ENCODE measurements around the gene HOXD3.
A peak's percentile ranks its signal among the peaks of the same experiment; 100 is the strongest.

Gene HOXD3

GRCh38 chr2:176121190-176122051, 35.7 kb upstream of the HOXD3 start:
- peak; percentile 37 for DNase-seq

DNA sequence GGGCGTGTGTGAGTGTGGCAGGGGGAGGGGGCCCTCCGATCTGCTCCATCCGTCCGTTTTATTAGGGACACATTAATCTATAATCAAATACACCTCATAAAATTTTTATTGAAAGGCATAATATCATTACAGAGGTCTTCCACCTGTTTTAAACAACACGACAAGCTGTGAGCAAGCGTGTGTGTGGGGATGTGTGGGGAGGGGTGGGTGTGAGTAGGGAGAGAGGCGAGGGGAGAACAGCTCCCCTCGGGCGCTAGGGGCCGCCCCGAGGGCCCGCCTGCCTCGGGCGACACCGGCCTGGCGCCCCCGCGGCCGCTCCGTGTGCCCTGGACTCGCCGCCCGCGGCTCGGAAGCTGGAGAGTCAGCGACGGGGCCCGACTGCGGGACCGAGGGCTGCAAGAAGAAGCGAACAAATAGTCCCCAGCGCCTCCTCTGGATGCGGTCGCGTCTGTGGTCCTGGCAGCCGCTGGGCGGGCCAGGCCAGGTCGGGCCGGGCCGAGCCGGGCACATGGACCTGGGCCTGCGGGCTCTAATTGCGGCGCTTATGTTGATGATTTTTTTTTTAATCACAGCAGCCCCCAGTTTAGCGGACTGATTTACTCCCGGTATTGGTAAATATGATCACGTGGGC, 34.9 kb upstream of the HOXD3 start:
- no peak for DNase-seq

DNA sequence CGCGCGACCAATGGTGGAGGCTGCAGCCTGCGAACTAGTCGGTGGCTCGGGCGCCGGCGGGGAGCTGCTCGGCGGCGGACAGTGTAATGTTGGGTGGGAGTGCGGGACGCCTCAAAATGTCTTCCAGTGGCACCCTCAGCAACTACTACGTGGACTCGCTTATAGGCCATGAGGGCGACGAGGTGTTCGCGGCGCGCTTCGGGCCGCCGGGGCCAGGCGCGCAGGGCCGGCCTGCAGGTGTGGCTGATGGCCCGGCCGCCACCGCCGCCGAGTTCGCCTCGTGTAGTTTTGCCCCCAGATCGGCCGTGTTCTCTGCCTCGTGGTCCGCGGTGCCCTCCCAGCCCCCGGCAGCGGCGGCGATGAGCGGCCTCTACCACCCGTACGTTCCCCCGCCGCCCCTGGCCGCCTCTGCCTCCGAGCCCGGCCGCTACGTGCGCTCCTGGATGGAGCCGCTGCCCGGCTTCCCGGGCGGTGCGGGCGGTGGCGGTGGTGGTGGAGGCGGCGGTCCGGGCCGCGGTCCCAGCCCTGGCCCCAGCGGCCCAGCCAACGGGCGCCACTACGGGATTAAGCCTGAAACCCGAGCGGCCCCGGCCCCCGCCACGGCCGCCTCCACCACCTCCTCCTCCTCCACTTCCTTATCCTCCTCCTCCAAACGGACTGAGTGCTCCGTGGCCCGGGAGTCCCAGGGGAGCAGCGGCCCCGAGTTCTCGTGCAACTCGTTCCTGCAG, 34.3 kb upstream of the HOXD3 start, which contains the start of gene HOXD9:
Gene HOXD9, plus strand, starts transcription at position 37 of the 728 bp plus-strand sequence. Its CDS starts 50 bp downstream, at position 87.
- DNase-seq = peak; percentile 84

DNA sequence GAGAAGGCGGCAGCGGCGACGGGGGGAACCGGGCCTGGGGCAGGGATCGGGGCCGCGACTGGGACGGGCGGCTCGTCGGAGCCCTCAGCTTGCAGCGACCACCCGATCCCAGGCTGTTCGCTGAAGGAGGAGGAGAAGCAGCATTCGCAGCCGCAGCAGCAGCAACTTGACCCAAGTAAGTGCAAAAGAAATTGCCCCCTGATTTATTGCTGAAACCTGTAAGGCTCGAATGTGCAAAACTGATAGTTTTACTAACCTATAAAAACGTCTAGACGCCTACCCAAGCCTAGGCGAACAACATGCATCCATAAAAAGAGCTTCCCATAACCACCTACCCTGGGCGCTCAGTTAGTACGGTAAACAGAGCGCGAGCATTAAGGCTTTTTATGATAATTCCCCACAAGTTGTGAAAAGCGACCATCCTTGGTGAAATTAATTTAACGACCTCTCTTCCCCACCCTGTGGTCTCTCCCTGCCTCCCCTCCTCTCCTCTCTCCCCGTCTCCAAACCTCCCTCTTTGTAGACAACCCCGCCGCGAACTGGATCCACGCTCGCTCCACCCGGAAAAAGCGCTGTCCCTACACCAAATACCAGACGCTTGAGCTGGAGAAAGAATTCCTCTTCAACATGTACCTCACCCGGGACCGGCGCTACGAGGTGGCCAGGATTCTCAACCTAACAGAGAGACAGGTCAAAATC, 33.5 kb upstream of the HOXD3 start:
- peak; percentile 33 for DNase-seq

DNA sequence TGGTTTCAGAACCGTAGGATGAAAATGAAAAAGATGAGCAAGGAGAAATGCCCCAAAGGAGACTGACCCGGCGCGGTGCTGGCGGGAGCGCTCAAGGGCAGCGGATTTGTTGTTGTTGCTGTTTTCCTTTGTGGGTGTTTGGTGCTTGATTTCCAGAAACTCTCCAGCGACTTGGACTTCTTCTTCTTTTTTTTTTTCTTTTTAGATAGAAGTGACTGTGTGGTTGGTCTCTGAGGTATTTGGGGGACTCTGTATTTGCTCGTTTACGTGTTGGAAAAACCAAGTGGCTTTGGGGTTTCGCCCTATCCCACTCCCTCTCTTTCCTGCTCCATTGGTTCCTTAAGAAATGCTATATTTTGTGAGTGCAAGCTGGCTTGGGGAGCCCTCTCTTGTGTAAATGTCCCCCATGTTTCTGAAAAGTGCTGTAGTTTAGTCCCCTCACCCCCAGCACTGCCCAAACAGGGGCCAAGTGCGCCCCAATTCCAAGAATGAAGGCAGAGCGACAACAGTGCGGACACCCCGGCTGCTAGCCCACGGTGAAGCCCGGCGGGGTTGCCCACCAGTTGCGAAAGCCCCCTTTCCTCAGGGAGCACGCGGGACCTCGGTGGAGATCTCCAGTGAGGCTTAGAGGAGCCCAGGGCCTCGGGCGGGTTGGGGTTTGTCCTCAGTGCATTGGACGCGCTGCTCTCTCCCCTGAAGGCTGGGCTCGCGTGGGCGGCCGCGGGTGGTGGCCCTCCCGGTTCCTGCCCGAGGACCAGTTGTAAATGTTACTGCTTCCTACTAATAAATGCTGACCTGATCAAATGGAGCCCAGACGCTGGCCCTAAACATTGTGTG, 32.8 kb upstream of the HOXD3 start:
- no peak for DNase-seq

DNA sequence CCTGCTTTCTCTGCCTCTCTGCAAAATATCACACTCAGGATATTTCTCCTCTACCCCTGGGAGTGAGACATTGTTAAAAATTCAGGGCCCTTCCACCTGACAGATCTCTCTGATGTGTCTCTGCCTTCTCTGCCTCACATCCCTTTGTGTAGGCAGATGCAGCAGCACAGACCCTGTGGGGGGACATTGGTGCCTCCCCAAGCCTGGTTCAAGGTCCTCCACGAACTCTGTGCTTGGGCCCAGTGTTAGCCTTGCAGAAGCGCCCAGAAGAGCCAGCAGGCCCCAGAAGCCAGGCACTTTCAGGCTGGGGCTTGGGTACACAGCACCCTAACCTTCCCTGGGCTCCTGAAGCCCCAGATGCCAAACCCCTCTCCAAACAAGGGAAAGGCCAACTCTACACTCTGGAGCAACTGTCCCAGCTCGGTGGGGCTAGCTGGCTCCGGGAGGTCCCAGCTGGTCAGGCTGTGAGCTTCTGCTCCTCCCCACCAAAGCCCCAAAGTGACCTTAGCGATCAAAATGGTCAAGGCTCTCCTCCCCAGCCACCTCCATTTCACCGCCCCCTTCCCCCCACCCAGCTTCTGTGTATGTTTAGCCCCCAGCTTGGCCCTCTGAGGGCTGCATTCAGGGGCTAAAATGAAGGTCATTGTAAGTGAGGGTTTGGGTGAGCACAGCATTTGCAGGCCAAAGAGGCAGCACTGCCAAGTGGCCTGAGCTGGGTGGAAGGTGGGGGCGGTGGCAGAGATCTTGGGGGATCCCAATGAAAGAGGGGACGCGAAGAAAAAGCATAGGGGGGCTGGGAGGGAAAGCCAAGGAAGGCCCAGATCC, 31.9 kb upstream of the HOXD3 start:
- DNase-seq = no peak

DNA sequence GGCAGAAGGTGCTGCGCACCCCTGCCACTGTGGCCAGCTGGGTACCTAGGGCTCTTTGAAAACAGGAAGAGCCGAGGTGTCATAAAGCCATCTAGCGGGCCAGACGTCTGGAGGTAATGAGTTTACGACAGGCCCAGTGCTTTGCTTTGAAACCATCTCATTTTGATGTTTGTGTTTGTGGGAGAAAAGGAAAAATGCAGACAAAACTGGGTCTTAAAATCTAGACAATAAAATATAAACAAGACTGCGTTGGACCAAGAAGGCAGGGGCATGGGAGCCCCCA, 31.4 kb upstream of the HOXD3 start:
- no peak for DNase-seq

DNA sequence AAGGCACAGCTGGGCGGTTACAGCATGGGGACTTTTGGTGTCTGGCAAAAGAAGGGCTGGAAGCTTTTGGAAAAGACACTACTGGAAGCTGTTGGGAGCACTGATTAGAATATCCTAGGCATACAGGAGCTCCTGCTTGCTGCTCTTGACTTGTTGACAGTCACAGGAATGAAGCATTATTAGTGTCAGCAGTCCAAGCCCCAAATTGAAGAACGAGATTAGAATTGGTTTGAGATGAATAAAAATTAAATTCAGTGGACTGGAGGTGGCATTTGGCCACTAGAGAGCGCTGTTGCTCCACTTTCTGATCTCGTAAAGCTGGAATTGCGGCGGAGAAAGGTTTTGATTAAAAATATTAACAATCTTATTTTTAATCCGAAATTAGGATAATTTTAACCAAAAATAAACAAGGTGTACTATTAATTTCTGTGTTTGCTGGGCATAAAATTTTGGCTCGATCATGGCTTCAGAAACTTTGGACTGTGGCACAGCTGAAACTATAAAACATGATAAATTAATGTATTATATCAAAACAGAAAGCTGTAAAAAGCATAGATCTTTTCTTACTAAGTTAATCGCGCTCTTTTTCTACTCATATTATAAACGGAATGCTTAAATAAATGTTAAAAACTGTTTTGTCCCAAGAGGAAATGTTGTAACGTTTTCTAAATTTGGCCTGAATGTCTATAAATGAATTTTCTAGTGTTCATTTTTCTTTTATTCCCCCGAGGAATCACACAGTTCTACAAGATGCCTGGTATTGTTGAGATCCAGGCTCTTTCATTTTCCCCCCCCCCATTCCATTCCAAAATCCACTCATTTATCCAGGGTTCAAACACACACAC, 30.0 kb upstream of the HOXD3 start:
- DNase-seq = peak; percentile 78

GRCh38 chr2:176127774-176128072, 29.4 kb upstream of the HOXD3 start:
- DNase-seq = no peak

DNA sequence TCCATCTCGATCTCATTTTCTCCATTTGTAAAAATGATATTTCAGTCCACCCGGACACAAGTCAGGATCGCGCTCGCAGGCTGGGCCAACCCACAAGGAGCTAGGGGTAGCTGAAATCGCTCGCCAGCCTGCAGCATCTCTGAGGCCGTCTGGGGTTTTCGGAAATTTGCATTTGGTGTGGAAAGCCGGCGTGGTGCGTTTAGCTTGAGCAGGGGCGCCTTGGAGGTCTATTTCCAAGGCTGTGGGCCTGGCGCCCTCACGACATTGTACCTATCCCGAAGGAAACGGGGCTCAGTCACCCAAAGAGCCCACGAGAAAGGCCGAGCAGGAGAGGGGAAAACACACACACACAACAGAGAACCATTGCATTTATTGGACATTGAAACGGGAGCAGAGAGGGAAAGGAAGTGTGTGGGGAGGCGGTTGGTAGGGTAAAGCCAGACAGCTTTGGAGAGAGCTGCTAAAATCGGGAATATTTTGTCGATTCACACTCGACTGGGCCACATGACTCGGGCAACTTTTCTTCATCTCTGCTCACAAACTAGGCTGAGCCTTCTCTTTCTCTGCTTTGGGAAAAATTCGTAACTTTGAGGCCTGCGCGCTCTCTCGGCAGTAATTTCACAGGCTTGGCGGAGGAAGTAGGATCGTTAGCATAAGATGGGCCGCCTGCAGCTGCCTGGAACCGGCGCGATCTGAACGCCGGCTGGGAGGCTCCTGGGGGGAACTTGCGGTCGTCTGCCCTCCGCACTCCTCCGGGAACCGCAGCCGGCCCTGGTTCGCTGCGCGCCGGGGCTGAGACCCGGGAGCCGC, 28.7 kb upstream of the HOXD3 start:
- DNase-seq = peak; percentile 76

DNA sequence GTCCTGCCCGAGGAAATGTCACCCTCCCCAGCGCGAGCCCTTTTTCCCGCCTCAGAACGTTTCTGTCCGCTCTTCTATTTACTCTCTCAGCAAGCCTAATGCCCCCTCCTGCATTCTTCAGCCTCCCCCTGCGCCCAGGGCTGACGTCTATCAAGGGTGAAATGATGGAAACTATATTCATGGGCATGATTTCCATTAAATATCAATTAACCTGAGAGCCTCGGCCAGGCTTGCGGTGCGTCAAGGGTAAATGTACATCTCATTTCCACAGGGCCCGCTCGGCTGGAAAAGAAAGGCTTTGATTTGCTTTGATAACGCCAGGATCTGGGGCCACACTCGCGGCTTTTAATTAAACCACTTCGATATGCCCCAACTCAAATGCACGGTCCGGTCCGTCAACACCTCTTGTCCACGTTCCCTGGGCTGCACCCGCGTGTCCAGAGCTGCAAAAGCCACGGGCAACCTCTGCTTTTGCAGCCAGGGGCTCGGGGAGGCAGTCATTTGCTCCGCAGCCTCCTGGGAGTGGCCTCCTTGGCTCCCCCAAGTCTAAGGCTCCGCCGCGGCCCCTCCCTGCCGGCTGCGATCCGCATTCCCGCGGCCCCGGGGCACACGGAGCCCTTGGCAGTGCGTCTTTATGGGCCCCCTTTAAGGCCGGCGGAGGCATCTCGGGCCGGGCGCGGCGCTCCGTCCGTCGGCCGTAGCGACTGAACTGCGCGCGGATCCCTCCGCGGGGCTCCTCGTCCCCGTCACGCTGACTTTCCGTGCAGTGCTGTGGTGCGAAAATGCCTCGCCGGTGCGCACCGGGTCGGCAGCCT, 27.9 kb upstream of the HOXD3 start, which contains the start of gene HOXD8:
Gene HOXD8, plus strand, starts transcription at position 724 of the 815 bp plus-strand sequence. CDS start 662 bp downstream, outside the sequence.
- peak; percentile 89 for DNase-seq

DNA sequence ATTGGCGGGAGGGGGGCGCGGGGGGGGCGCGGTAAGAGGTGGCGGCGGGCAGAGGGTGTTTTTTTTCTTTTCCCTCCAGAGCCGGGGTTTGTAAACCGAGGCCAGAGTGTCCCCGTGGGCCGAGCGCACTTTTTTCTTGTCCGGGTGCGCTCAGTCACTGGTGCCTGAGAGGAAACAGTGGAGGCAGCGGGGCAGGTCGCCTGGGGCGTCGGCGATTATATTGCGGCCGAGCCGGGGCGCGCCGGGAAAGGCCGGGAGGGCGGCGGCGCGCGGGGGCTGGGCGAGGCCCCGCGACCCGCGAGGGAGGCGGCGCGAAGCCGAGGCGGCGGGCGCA, 27.3 kb upstream of the HOXD3 start:
- DNase-seq = no peak

DNA sequence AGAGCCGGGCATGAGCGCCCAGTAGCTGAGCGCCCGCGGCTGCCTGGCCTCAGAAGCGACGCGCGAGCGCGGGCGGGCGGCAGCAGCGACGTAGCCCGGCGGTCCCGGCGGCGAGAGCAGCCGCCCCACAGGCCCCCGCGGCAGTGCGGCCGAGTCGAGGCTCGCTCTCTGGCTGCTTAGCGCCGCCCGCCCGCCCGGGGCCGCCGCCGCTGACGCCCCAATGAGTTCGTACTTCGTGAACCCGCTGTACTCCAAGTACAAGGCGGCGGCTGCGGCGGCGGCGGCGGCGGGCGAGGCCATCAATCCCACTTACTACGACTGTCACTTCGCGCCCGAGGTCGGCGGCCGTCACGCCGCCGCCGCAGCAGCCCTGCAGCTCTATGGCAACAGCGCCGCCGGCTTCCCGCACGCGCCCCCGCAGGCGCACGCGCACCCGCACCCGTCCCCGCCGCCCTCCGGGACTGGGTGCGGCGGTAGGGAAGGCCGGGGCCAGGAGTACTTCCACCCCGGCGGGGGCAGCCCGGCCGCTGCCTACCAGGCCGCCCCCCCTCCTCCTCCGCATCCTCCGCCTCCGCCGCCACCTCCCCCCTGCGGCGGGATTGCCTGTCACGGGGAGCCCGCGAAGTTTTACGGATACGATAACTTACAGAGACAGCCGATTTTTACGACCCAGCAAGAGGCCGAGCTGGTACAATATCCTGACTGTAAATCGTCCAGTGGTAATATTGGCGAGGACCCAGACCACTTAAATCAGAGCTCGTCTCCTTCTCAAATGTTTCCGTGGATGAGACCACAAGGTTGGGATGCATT, 26.8 kb upstream of the HOXD3 start:
- peak; percentile 78 for DNase-seq

DNA sequence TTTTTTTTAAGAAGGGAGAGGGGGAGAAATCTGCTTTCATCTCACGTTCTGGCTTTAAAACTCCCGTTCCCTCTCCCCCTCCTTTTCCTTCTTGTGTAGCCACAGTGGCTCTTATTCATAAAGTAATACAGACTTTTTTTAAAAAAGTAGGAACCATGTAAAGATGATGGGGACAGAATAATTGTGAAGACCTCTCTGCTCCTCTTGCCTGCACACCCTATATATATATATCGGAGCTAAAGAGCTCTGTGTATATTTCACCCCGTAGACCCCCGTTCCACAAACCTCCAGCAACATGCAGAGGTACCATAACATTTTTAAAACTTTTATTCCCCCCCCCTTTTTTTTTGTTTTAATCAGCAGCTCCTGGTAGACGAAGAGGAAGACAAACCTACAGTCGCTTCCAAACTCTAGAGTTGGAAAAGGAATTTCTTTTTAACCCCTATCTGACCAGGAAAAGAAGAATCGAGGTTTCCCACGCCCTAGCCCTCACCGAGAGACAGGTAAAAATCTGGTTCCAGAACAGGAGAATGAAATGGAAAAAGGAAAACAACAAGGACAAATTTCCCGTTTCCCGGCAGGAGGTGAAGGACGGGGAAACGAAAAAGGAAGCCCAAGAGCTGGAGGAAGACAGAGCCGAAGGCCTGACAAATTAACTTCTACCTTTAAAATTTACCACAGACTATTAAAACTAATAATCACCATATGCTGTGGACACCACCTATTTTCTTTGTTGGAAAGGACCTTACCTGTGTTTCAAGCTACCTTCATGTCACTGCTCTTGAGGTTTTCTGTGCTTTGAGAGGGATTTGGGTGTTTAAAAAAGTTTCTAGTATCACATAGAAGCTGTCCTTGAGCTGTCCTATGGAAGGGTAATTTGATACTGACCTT, 25.9 kb upstream of the HOXD3 start:
- DNase-seq = no peak

GRCh38 chr2:176131848-176132158, 25.3 kb upstream of the HOXD3 start:
- no peak for DNase-seq

DNA sequence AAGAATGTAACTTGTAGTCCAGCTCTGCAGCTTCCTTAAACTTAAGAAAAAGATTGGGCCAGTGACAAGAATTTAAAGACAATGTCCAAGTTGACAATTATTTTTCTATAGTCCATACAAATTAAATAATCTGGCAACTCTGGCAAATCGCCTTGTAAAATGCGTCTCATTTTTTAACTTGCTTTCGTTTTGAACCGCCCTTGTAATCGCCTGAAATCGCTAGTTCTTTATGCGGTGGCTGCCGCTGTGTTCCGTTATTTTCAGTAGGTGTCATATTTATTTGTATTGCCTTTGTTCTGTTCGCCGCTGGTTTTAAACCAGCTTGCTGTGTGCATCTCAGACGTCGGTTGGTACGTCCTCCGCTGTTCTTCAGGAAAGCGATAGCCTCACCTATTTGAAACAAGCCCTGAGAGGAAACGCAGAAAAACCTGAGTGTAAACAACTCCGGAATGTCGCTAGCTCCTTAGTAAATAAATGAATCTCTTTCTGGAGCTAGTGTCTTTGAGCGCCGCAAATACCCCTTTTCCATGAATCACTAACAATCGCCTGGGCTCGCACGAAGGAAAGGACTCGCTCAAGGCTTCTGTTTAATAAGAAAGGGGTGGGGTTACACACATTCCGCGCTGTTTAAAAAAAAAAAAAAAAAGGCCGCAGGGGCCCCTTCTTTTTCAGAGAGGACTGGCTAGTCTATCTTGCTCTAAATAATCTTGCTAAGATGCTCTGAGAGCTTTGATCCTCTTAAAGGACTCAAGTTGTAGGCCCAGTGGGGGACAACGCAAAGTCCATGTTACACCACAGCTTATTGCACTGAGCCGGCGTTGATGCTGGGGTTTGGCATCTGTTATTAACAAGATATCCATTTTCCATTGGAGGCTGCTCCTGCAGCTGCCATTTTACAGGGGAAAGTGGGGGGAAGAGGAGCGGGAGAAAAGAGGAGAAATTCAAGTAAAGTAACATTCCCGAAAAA, 24.6 kb upstream of the HOXD3 start:
- peak; percentile 32 for DNase-seq

Data from right hindlimb (tissue), 1 donor.